Spleen (tissue), 11 donors: ENCODE results near the gene PCCA. TPM values are rescaled to one million over a fixed set of nuclear protein-coding genes. Genes with fewer than 3 reads are reported as not detected.
"Not testable (repeated sequence)": the region's sequence is repeated elsewhere in the genome, so short reads cannot be mapped to it uniquely, and the experiment has no call there.

ENCODE experiments used
- DNase-seq: peaks from one replicate; pipeline ENCODE4 v3.0.0-alpha.2; 2020
- H3K27ac ChIP-seq, 8 donors: fragments of 200-600 bp; sonication (generic) in 7 of 8; 1 replicate in 4 of 8; 2 replicates in 4 of 8; pipeline versions ENCODE4 v1.5.0 to v1.8.0; 2016 to 2021; ENCODE audit warnings: inconsistent platforms in 4 of 8, mild to moderate bottlenecking in 4 of 8, moderate library complexity in 1 of 8
- H3K27me3 ChIP-seq, 7 donors: fragments of 200-600 bp; sonication (generic) in 6 of 7; replicated peaks in 1 of 7; 1 replicate in 4 of 7; 2 replicates in 3 of 7; pipeline versions ENCODE4 v1.5.0 to v1.8.0; 2016 to 2021; ENCODE audit warnings: inconsistent platforms in 3 of 7, mild to moderate bottlenecking in 1 of 7
- H3K36me3 ChIP-seq, 6 donors: fragments of 200-600 bp; sonication (generic) in 5 of 6; 1 replicate in 4 of 6; 2 replicates in 2 of 6; pipeline versions ENCODE4 v1.5.0 to v1.8.0; 2016 to 2021; ENCODE audit warnings: inconsistent platforms in 2 of 6
- H3K4me1 ChIP-seq, 6 donors: fragments of 200-600 bp; sonication (generic) in 5 of 6; 1 replicate in 3 of 6; 2 replicates in 3 of 6; pipeline versions ENCODE4 v1.5.0 to v1.8.0; 2016 to 2021; ENCODE audit warnings: inconsistent platforms in 3 of 6
- H3K4me3 ChIP-seq, 8 donors: fragments of 200-600 bp; sonication (generic) in 7 of 8; 1 replicate in 4 of 8; 2 replicates in 4 of 8; pipeline versions ENCODE4 v1.5.0 to v1.8.0; 2016 to 2021; ENCODE audit warnings: inconsistent platforms in 4 of 8, mild to moderate bottlenecking in 4 of 8, moderate library complexity in 2 of 8
- H3K9me3 ChIP-seq, 8 donors: fragments of 200-600 bp; sonication (generic) in 7 of 8; 1 replicate in 4 of 8; 2 replicates in 4 of 8; pipeline versions ENCODE4 v1.5.0 to v1.8.0; 2016 to 2021; ENCODE audit warnings: inconsistent platforms in 4 of 8
- POLR2A ChIP-seq, 3 donors: fragments of 450-650 bp; IDR thresholded peaks; one replicate each; pipeline ENCODE4 v1.5.1; 2017; ENCODE audit warnings: antibody characterized with exemption in 3 of 3, mild to moderate bottlenecking in 1 of 3
- POLR2AphosphoS5 ChIP-seq, 3 donors: sonication (generic); formaldehyde crosslinking; IDR thresholded peaks; one replicate each; pipeline ENCODE4 v1.5.1; 2017; ENCODE audit warnings: antibody characterized with exemption in 3 of 3
- WGBS, 5 donors: extraction: QIAGEN DNeasy Blood & Tissue Kit in 3 of 5; methylation state at CpG; one replicate each; pipeline versions ENCODE4 v1.1.5 to v1.1.7; 2013 to 2018; 5-methylcytosine and 5-hydroxymethylcytosine counted together
- intact Hi-C: fragments of 100-400 bp; cut with DNase I; formaldehyde crosslinking; loops from one replicate; pipeline ENCODE4 v1.15.0; 2023; ENCODE audit warnings: low total_unique reads
- polyA plus RNA-seq, 3 donors: library from polyadenylated mRNA; stranded (reverse); fragments of 200-250 nt; gene quantifications; one replicate each; pipeline ENCODE4 v1.2.1, GENCODE V29; 2013
- total RNA-seq, 7 donors: library from RNA; depleted of rRNA in 3 of 7; stranded (reverse); fragments of >200 nt in 3 of 7; fragmentation: NEBNext Ultra II Directional in 4 of 7; extraction: Animal tissue kit (Norgen Biotek cat#: 25700) in 4 of 7; gene quantifications; one replicate each; pipeline versions ENCODE4 v1.1.0 to v1.2.1, GENCODE V29; 2016 to 2021
- TF ChIP-seq, protein P1 (sequence below), 11 experiments: fragments of 200-600 bp in 7 of 11; fragments of 450-650 bp in 4 of 11; sonication (generic) in 4 of 11; IDR thresholded peaks in 8 of 11; conservative IDR thresholded peaks in 3 of 11; 1 replicate in 7 of 11; 2 replicates in 4 of 11; pipeline versions ENCODE4 v1.4.0 to v1.8.0; 2016 to 2021; ENCODE audit warnings: antibody characterized with exemption in 11 of 11, inconsistent platforms in 4 of 11, mild to moderate bottlenecking in 1 of 11
- donor health status: healthy with polysubstance abuse.
- donor health status: DM: no; HTN: no; CAD: no; lungs with moderate emphysema.
- donor health status: DM: no; HTN: no; CAD: no.
- donor health status: Bipolar disorder and iron deficiency.
- donor health status: healthy.
- donor health status: DM: no; HTN: no; CAD: no.
- donor health status: DM: yes; HTN: yes; CAD: no.

Gene PCCA
- total and polyA plus RNA-seq, 10 donors, result 9.3 to 54.9 (median 43.9) TPM

DNA sequence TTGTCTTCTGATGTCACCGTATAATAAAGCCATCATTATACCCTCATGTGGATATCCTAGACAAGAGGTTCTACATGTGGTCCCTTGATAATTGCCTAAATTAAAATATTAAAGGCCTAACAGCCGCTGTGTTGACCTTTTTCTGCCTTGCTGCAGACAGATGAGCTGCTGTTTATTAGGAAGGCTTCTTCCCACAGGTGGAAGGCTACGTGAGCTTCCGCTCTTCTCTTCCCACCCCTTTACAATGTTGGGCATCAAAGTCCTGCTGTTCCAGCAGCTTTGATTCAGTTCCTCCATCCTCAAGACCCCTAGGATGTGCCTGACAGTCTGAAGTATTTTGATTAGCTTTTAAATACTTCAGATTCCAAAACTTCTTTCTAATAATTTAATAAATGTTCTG lies 217.1 kb downstream of the PCCA start:
- TF ChIP-seq POLR2AphosphoS5 (IDR thresholded peaks at IDR 0.05) (no peak), POLR2A (IDR thresholded peaks at IDR 0.05) (no peak)
- TF ChIP-seq, protein P1, sequence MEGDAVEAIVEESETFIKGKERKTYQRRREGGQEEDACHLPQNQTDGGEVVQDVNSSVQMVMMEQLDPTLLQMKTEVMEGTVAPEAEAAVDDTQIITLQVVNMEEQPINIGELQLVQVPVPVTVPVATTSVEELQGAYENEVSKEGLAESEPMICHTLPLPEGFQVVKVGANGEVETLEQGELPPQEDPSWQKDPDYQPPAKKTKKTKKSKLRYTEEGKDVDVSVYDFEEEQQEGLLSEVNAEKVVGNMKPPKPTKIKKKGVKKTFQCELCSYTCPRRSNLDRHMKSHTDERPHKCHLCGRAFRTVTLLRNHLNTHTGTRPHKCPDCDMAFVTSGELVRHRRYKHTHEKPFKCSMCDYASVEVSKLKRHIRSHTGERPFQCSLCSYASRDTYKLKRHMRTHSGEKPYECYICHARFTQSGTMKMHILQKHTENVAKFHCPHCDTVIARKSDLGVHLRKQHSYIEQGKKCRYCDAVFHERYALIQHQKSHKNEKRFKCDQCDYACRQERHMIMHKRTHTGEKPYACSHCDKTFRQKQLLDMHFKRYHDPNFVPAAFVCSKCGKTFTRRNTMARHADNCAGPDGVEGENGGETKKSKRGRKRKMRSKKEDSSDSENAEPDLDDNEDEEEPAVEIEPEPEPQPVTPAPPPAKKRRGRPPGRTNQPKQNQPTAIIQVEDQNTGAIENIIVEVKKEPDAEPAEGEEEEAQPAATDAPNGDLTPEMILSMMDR (IDR thresholded peaks at IDR 0.05 in 8 of 11, conservative IDR thresholded peaks at IDR 0.05 in 3 of 11), result no peak
- Histone ChIP-seq H3K27ac (no peak overlapping the region), H3K9me3 (no peaks in the 10 kb centered on the region), H3K27me3 (no peaks in the 10 kb centered on the region), H3K4me1 (no peaks in the 10 kb centered on the region), H3K4me3 (no peak overlapping the region), H3K36me3 (peaks cover 0 to 18% (median 5%) of the 10 kb centered on the region in 6 donors)
- no peak for DNase-seq
- 84 to 94% (median 92%) methylated on average over 4 of the region's 4 CpGs for WGBS, 5 donors
- intact Hi-C loops, result no loop called here

DNA sequence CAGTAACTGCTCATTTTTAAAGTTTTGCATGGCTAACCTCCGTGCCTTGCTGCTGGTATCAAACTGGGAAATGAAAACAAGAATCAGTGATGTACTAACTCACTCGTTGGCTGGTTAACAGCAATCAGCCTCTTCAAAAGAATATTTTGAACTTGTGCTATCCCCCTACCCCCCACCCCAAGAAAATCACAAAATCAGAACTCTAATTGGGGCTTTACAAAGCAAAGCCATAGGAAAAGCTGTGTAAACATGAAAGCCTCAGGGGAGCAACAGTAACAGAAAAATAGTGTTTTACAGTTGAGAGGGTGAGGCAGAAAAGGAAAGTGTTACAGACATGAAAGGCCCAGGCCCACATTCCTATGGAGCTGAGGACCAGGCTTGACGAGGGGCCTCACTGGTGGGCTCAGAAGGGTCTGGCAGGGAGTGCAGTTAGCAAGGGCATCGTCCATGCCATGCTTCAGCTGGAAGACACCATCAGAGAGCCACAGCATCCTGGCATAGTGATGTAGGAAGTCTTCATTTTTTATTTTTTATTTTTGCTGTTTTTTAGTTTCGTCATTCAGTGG lies 217.6 kb downstream of the PCCA start:
- no peak overlapping the region for H3K4me3 ChIP-seq
- DNase-seq, result no peak
- TF ChIP-seq, protein P1 (IDR thresholded peaks at IDR 0.05 in 8 of 11, conservative IDR thresholded peaks at IDR 0.05 in 3 of 11), result no peak
- intact Hi-C loops, result no loop called here
- 78 to 83% (median 81%) methylated on average over 5 of the region's 5 CpGs for WGBS, 5 donors
- no peaks in the 10 kb centered on the region for H3K9me3 ChIP-seq
- H3K36me3 ChIP-seq, result peaks cover 0 to 18% (median 5%) of the 10 kb centered on the region in 6 donors
- H3K27ac ChIP-seq, result no peak overlapping the region
- no peaks in the 10 kb centered on the region for H3K4me1 ChIP-seq
- H3K27me3 ChIP-seq, result no peaks in the 10 kb centered on the region

DNA sequence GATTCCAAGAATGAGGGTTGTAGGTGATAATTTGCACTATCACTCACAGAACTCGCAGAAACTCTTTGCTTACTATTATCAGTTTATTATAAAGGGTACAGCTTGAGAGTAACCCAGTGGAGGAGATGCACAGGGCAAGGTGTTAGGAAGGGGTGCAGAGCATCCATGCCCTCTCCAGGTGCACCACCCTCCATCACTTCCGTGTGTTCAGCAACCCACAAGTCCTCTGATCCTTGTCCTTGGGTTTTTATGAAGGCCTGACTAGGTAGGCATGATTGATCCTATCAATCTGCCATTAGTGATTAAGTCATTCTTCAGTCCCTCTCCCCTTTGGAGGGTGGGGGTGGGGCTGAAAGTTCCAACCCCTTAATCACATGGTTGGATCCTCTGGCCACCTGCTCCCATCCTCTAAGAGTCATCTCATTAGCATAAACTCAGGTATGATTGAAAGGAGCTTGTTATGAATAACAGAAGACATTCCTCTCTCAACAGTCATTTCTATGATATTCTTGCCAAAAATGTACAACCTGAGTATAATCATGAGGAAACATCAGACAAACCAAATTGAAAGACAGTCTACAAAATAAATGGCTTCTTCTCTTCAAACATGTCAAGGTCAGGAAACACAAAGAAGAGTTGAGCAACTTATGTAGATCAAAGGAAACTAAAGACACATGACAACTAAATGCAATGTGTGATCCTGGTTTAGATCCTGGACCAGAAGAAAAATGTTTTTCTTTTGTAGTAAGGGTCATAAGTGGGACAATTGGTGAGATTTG lies 225.4 kb downstream of the PCCA start:
- Histone ChIP-seq H3K36me3 (peaks cover 0 to 33% (median 6%) of the 10 kb centered on the region in 6 donors), H3K9me3 (peaks cover 0 to 5% (median 0%) of the 10 kb centered on the region in 8 donors), H3K27me3 (no peaks in the 10 kb centered on the region), H3K4me1 (no peaks in the 10 kb centered on the region), H3K27ac (no peak overlapping the region), H3K4me3 (no peak overlapping the region)
- WGBS, 5 donors, result 94 to 96% (median 96%) methylated on average over 2 of the region's 2 CpGs
- TF ChIP-seq, protein P1 (IDR thresholded peaks at IDR 0.05 in 8 of 11, conservative IDR thresholded peaks at IDR 0.05 in 3 of 11), result no peak
- no peak for TF ChIP-seq POLR2AphosphoS5 (IDR thresholded peaks at IDR 0.05)
- TF ChIP-seq POLR2A (IDR thresholded peaks at IDR 0.05), result no peak
- intact Hi-C loops, result no loop called here
- no peak for DNase-seq

DNA sequence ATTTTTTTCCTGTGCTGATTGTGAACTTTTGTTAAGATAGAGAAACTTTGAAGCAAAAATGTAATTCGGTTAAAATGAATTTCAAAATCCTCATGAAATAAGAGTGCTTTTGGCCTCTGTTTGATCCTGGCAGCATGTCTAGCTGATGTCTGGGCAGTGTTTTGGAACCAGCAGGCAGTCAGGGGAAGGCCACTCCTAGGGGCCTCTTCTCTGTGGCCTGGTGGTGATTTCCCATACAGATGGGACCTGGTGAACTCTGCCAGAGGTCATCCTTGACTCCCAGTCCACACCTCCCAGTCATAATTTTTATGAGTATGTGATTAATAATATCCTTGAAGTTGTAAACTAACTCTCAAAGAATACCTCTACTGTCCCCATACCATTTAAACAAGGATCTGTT lies 226.6 kb downstream of the PCCA start:
- no peaks in the 10 kb centered on the region for H3K4me1 ChIP-seq
- intact Hi-C loops, result no loop called here

DNA sequence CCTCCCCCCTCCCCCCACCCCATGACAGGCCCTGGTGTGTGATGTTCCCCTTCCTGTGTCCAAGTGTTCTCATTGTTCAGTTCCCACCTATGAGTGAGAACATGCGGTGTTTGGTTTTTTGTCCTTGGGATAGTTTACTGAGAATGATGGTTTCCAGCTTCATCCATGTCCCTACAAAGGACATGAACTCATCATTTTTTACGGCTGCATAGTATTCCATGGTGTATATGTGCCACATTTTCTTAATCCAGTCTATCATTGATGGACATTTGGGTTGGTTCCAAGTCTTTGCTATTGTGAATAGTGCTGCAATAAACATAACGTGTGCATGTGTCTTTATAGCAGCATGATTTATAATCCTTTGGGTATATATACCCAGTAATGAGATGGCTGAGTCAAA lies 229.6 kb downstream of the PCCA start:
- intact Hi-C loops, H3K9me3 ChIP-seq: not testable (repeated sequence)

More for the DNA sequence above, 226.6 kb downstream of the PCCA start:
- no peak for DNase-seq
- TF ChIP-seq POLR2A (IDR thresholded peaks at IDR 0.05), result no peak
- no peak for TF ChIP-seq POLR2AphosphoS5 (IDR thresholded peaks at IDR 0.05)
- TF ChIP-seq, protein P1 (IDR thresholded peaks at IDR 0.05 in 8 of 11, conservative IDR thresholded peaks at IDR 0.05 in 3 of 11), result no peak
- H3K27me3 ChIP-seq, result no peaks in the 10 kb centered on the region
- no peak overlapping the region for H3K27ac ChIP-seq
- peaks cover 0 to 24% (median 1%) of the 10 kb centered on the region in 6 donors for H3K36me3 ChIP-seq
- H3K9me3 ChIP-seq, result peaks cover 0 to 5% (median 0%) of the 10 kb centered on the region in 8 donors
- no peak overlapping the region for H3K4me3 ChIP-seq
- WGBS, 5 donors, result 88 to 100% (median 92%) methylated on average over 1 of the region's 1 CpG

More for the DNA sequence above, 229.6 kb downstream of the PCCA start:
- H3K4me1 ChIP-seq, DNase-seq, H3K27me3 ChIP-seq, H3K4me3 ChIP-seq, H3K27ac ChIP-seq: not testable (repeated sequence)
- H3K36me3 ChIP-seq, result peaks cover 0 to 26% (median 3%) of the 10 kb centered on the region in 6 donors
- 82 to 95% (median 91%) methylated on average over 2 to 3 of the region's 3 CpGs for WGBS, 5 donors
